ENCODE measurements around the gene MAPK11. TPM values are rescaled to one million over a fixed set of nuclear protein-coding genes. Genes with fewer than 3 reads are reported as not detected.

MAPK11 gene
- total RNA-seq, 4 donors from 2014 or later: 6.2 to 53.5 (median 13.1) TPM

DNA sequence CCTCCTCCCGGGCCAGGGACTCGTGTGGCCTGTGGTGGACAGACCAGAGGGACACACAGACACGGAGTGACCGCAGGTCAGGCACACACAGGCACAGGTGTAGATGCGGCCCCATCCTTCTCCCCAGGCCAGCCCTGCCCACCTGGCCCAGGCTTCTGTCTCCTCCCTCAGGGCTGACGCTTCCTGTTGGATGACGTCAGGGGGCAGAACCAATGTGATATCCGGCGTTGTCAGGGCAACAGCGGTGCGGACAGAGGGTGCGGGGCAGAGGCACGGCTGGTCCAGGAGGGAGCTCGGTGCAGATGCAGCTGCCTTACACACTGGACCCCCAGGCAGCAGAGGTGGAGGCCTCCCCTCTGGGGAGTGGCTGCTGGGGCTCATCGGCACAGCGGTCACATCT lies 22.4 kb downstream of the MAPK11 start:
- TF ChIP-seq CTCF (IDR thresholded peaks at IDR 0.05; ENCODE audit: low read depth): no peak

DNA sequence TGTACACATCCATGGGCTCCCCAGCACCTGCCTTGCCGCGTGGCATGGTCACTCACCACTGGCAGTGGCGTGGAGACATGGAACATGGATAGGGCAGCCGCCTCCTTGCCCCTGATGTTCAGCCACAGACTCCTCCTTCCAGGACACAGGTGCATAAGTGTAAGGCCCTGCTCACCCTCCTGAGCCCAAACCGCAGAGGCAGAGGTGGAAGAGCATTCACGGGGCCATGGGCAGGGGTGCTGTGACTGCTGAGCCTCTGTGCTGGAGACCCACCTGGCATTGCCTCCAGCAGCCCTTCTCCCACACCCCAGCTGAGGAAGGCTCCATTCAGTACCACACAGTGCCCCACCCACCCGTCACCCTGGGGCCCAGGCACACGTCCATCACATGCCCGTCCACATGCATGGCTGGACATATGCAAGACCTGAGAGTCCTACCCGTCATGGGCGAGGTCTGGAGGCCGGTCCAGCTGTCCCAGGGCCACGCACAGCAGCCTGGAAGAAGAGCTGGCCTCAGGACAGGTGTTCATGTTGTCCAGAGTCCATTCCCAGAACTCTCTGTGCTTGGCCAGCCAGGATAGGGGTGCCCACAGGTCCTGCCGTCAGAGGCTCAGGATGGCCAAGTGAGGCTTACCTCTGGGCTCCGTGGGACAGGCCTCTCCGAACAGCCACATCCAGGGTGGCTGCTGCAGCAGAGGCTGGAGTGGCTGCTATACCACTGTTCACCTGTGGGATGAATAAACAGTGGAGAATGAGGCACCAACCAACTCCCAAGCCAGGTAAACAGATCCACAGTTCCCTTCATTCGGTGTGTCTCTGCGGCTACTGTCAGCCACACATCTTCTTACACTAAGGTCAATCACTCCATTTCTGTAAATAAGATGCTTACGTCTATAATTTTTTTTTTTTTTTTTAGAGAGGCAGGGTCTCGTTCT lies 23.7 kb downstream of the MAPK11 start:
- TF ChIP-seq CTCF (IDR thresholded peaks at IDR 0.05; ENCODE audit: low read depth): no peak

DNA sequence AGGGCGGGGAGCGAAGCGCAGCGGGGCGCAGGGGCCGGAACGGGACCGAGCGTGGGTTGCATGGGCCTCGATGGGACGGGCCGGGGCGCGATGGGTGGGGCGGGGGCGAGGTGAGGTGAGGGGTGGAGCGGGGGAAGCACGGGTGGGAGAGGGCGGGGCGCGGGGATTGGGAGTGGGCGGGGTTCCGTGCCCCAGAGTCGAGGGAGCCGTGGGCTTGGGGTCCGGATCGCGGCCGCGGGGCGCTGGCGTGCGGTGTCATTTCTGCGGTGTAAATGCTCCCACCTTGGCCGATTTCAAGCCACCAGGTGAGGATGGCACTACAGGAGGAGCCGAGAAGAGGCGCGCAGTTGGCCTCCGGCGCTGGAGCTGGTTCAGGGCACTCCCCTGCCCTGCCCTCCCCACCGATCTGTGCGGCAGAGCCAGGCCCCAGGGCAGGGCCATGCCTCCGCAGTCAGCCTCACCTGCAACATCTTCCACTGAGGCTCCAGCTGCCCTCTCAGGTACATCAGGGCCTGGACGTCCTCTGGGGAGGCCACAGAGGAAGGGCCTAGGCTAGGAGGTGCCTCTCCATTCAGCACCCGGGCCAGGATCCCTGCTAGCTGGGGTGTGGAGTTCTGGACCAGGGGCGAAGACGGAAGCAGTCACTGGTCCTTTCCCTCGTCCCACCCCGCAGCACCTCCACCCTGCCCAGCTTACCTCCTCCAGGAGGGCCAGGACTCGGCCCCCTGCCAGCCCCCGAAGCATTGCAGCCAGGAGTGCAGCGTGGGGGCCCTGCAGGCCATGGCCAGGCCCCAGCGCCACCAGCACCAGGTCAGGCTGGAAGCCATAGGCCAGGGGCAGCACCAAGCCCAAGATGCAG lies 24.7 kb downstream of the MAPK11 start:
- TF ChIP-seq CTCF (IDR thresholded peaks at IDR 0.05; ENCODE audit: low read depth): no peak

GRCh38 chr22:50244420-50245213 lies 25.6 kb downstream of the MAPK11 start, which contains the start of gene TUBGCP6:
TUBGCP6 (minus strand) TSS chr22:50245023; CDS start chr22:50244459, 564 bp downstream.
- TF ChIP-seq CTCF (IDR thresholded peaks at IDR 0.05; ENCODE audit: low read depth): no peak

- TF ChIP-seq CTCF (IDR thresholded peaks at IDR 0.05; ENCODE audit: low read depth): no peak
Measured at GRCh38 chr22:50243685-50244419, 26.3 kb downstream of the MAPK11 start.

DNA sequence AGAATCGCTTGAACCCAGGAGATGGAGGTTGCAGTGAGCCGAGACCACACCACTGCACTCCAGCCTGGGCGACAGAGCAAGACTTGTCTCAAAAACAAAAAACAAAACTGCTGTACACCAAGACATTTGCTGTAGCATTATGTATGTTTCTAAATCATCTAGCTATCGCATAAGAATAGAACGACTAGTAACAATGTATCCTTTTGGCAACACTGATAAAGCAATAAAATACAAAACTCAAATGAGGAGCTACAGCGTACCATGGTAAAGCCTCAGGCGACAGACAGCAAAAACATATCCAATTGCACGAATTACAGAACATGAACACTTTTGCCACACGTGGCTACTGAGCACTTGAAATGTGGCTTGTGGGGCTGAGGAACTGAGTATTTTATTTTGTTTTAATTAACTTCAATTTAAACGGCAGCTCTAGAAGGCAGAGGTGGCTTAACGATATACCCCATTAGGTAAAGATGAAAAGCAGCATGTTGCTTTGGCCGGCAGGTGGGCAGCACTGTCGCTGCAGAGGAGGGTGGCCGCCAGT lies 27.7 kb downstream of the MAPK11 start:
- no peak for TF ChIP-seq CTCF (IDR thresholded peaks at IDR 0.05; ENCODE audit: low read depth)
